Central memory CD8-positive, alpha-beta T cell (primary cell): ENCODE measurements around the gene DCAF17.
"Not testable (repeated sequence)": the region's sequence is repeated elsewhere in the genome, so short reads cannot be mapped to it uniquely, and the experiment has no call there.

Experiments used
- ATAC-seq: fragments of 150-1000 bp; cut with Tn5 transposase; replicated peaks from 2 replicates; pipeline ENCODE4 v1.10.0; 2022; ENCODE audit warnings: mild to moderate bottlenecking, moderate FRiP score, moderate number of reproducible peaks; ENCODE audit not compliant: poor library complexity, severe bottlenecking; ENCODE audit errors: extremely low read depth
- DNase-seq, 2 donors: peaks; one replicate each; pipeline ENCODE4 v3.0.0; 2021; ENCODE audit warnings: low spot score in 2 of 2
- H3K27ac Mint-ChIP-seq: one replicate; pipeline ENCODE4 v1.8.0; 2022; ENCODE audit warnings: low read depth, mild to moderate bottlenecking, moderate library complexity, mixed read lengths
- H3K27me3 Mint-ChIP-seq: one replicate; pipeline ENCODE4 v1.8.0; 2022; ENCODE audit warnings: mixed read lengths
- H3K36me3 Mint-ChIP-seq: one replicate; pipeline ENCODE4 v1.8.0; 2022; ENCODE audit warnings: mild to moderate bottlenecking, moderate library complexity, mixed read lengths; ENCODE audit not compliant: insufficient read depth
- H3K4me1 Mint-ChIP-seq: one replicate; pipeline ENCODE4 v1.8.0; 2022; ENCODE audit warnings: mixed read lengths
- H3K4me3 Mint-ChIP-seq: one replicate; pipeline ENCODE4 v1.8.0; 2022; ENCODE audit warnings: mild to moderate bottlenecking, moderate library complexity, mixed read lengths
- H3K9me3 Mint-ChIP-seq: one replicate; pipeline ENCODE4 v1.8.0; 2022; ENCODE audit warnings: mixed read lengths

Gene DCAF17

GRCh38 chr2:171482308-171482707 is 48.3 kb downstream of the DCAF17 start:
- DNase-seq (no peak), ATAC-seq (no peak)
- Mint-ChIP-seq H3K27me3 (no peaks in the 10 kb centered on the region), H3K27ac (no peak overlapping the region), H3K4me3 (no peak overlapping the region), H3K36me3 (peaks cover 16% of the 10 kb centered on the region), H3K9me3 (no peaks in the 10 kb centered on the region), H3K4me1 (peaks cover 18% of the 10 kb centered on the region)

DNA sequence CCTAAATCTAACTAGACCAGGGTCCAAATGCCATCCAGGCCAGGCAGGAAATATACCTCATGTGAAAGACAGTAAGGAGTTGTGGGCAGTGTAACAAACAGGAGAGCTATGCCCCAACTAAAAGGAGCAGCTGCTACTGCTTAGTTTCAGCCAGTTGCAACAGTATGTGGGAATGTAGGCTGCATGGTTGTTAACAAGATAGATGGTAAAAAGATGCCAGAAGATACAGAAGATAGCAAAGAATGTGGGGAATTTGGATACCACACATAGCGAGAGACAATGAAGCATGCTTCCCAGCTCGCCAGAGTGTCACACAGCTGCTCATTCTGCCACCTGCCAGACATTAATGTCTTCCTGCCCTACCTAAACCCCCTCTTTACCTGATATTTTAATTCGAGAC is 48.9 kb downstream of the DCAF17 start:
- no peak overlapping the region for H3K4me3 Mint-ChIP-seq

GRCh38 chr2:171483793-171484192 is 49.8 kb downstream of the DCAF17 start:
- Mint-ChIP-seq H3K9me3 (no peaks in the 10 kb centered on the region), H3K27ac (no peak overlapping the region), H3K4me1 (peaks cover 18% of the 10 kb centered on the region), H3K4me3 (no peak overlapping the region), H3K27me3 (no peaks in the 10 kb centered on the region), H3K36me3 (peaks cover 19% of the 10 kb centered on the region)
- ATAC-seq (no peak), DNase-seq (no peak)

More for the DNA sequence above, 48.9 kb downstream of the DCAF17 start:
- Mint-ChIP-seq H3K27ac (no peak overlapping the region), H3K9me3 (no peaks in the 10 kb centered on the region), H3K36me3 (peaks cover 18% of the 10 kb centered on the region), H3K27me3 (no peaks in the 10 kb centered on the region), H3K4me1 (peaks cover 18% of the 10 kb centered on the region)
- ATAC-seq (no peak), DNase-seq (no peak)

DNA sequence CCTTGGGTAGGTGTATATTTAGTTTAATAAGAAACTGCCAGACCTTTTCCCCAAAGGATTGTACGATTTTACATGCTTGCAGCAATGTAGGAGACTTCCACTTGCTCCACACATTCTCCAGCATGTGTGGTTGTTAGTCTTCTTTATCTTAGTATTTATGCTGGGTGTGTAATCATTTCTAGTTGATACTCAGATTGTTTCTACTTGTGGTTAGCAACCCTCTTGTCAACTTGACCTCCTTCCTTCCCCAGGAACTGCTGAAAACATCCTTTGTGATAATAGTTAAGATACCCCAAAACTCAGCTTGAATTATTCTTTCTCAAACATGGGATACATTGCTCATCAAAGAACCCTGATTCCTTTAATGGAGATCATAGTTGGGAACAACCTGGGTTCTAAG is 51.1 kb downstream of the DCAF17 start:
- DNase-seq (no peak), ATAC-seq (no peak)
- Mint-ChIP-seq H3K27ac (no peak overlapping the region), H3K4me1 (peaks cover 18% of the 10 kb centered on the region), H3K9me3 (no peaks in the 10 kb centered on the region), H3K27me3 (no peaks in the 10 kb centered on the region), H3K36me3 (peaks cover 14% of the 10 kb centered on the region), H3K4me3 (no peak overlapping the region)

- Mint-ChIP-seq H3K27me3 (no peaks in the 10 kb centered on the region), H3K4me3 (no peak overlapping the region), H3K9me3 (no peaks in the 10 kb centered on the region), H3K4me1 (peaks cover 18% of the 10 kb centered on the region), H3K36me3 (peaks cover 3% of the 10 kb centered on the region), H3K27ac (no peak overlapping the region)
- DNase-seq (no peak), ATAC-seq (no peak)
Measured at GRCh38 chr2:171487201-171487600, 53.2 kb downstream of the DCAF17 start.

- peaks cover 18% of the 10 kb centered on the region for H3K4me1 Mint-ChIP-seq
- no peaks in the 10 kb centered on the region for H3K9me3 Mint-ChIP-seq
- H3K36me3 Mint-ChIP-seq = peaks cover 3% of the 10 kb centered on the region
Measured at GRCh38 chr2:171487803-171488259, 53.8 kb downstream of the DCAF17 start.

GRCh38 chr2:171490577-171490976 is 56.6 kb downstream of the DCAF17 start:
- Mint-ChIP-seq H3K36me3 (peaks cover 3% of the 10 kb centered on the region), H3K4me1 (peaks cover under 1% of the 10 kb centered on the region), H3K27ac (no peak overlapping the region), H3K9me3 (no peaks in the 10 kb centered on the region), H3K4me3 (no peak overlapping the region), H3K27me3 (no peaks in the 10 kb centered on the region)
- ATAC-seq = no peak
- no peak for DNase-seq

More at GRCh38 chr2:171487803-171488259, 53.8 kb downstream of the DCAF17 start:
- no peak overlapping the region for H3K27ac Mint-ChIP-seq
- DNase-seq = no peak
- H3K27me3 Mint-ChIP-seq = no peaks in the 10 kb centered on the region
- H3K4me3 Mint-ChIP-seq = no peak overlapping the region
- ATAC-seq = no peak

- H3K36me3 Mint-ChIP-seq = peaks cover 3% of the 10 kb centered on the region
- no peaks in the 10 kb centered on the region for H3K27me3 Mint-ChIP-seq
- H3K9me3 Mint-ChIP-seq = no peaks in the 10 kb centered on the region
- no peak for ATAC-seq
- no peak for DNase-seq
- H3K4me1 Mint-ChIP-seq = no peaks in the 10 kb centered on the region
- H3K4me3 Mint-ChIP-seq = no peak overlapping the region
- H3K27ac Mint-ChIP-seq = no peak overlapping the region
Measured at GRCh38 chr2:171491292-171491691, 57.3 kb downstream of the DCAF17 start.

GRCh38 chr2:171492664-171493063 is 58.6 kb downstream of the DCAF17 start:
- H3K4me1 Mint-ChIP-seq = no peaks in the 10 kb centered on the region
- H3K27ac Mint-ChIP-seq = no peak overlapping the region

DNA sequence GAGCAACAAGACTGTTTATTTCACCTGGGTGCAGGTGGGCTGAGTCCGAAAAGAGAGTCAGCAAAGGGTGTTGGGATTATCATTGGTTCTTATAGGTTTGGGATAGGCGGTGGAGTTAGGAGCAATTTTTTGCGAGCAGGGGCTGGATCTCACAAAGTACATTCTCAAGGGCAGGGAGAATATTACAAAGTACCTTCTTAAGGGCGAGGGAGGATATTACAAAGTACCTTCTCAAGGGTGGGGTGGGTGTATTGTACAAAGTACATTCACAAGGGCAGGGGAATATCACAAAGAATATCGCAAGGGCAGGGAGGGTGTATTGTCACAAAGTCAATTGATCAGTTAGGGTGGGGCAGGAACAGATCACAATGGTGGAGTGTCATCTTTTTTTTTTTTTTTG is 63.6 kb downstream of the DCAF17 start:
- not testable (repeated sequence) for H3K36me3 Mint-ChIP-seq, H3K27me3 Mint-ChIP-seq, ATAC-seq, H3K9me3 Mint-ChIP-seq, DNase-seq, H3K4me1 Mint-ChIP-seq, H3K4me3 Mint-ChIP-seq, H3K27ac Mint-ChIP-seq

More at GRCh38 chr2:171492664-171493063, 58.6 kb downstream of the DCAF17 start:
- Mint-ChIP-seq H3K9me3 (no peaks in the 10 kb centered on the region), H3K27me3 (no peaks in the 10 kb centered on the region), H3K4me3 (no peak overlapping the region), H3K36me3 (peaks cover 4% of the 10 kb centered on the region)
- no peak for DNase-seq
- no peak for ATAC-seq

GRCh38 chr2:171505374-171505773 is 71.3 kb downstream of the DCAF17 start:
- ATAC-seq = no peak
- no peaks in the 10 kb centered on the region for H3K27me3 Mint-ChIP-seq
- peaks cover 6% of the 10 kb centered on the region for H3K4me1 Mint-ChIP-seq
- no peak for DNase-seq
- no peak overlapping the region for H3K27ac Mint-ChIP-seq
- H3K36me3 Mint-ChIP-seq = no peaks in the 10 kb centered on the region
- no peak overlapping the region for H3K4me3 Mint-ChIP-seq
- H3K9me3 Mint-ChIP-seq = no peaks in the 10 kb centered on the region

- Mint-ChIP-seq H3K27ac (no peak overlapping the region), H3K9me3 (no peaks in the 10 kb centered on the region), H3K27me3 (no peaks in the 10 kb centered on the region), H3K4me3 (peak overlapping the region; percentile 4), H3K36me3 (no peaks in the 10 kb centered on the region), H3K4me1 (peaks cover 6% of the 10 kb centered on the region)
- ATAC-seq (no peak), DNase-seq (no peak)
Measured at GRCh38 chr2:171509945-171510731, 76.1 kb downstream of the DCAF17 start.

- H3K27me3 Mint-ChIP-seq = no peaks in the 10 kb centered on the region
- H3K4me3 Mint-ChIP-seq = no peak overlapping the region
- H3K27ac Mint-ChIP-seq = no peak overlapping the region
- ATAC-seq (no peak), DNase-seq (no peak)
- peaks cover 6% of the 10 kb centered on the region for H3K4me1 Mint-ChIP-seq
- no peaks in the 10 kb centered on the region for H3K36me3 Mint-ChIP-seq
- H3K9me3 Mint-ChIP-seq = no peaks in the 10 kb centered on the region
Measured at GRCh38 chr2:171512014-171512413, 78.0 kb downstream of the DCAF17 start.
